HT1080 (cell line): ENCODE results near the gene MAPK14. TPM values are rescaled to one million over a fixed set of nuclear protein-coding genes. Genes with fewer than 3 reads are reported as not detected.

Source experiments
- DNase-seq: peaks from one replicate; pipeline ENCODE4 v3.0.0-alpha.2; 2015; ENCODE audit warnings: low read depth
- total RNA-seq: library from RNA; depleted of rRNA; stranded (reverse); fragments of >200 nt; shearing (Covaris generic); gene quantifications from 2 replicates; pipeline ENCODE4 v1.2.3, GENCODE V29; 2014

MAPK14 gene
- total RNA-seq, 1 experiment from 2014 or later, result 31.3 TPM

GRCh38 chr6:36035225-36035624, 7.6 kb downstream of the MAPK14 start:
- no peak for DNase-seq

GRCh38 chr6:36038120-36038876, 10.7 kb downstream of the MAPK14 start:
- no peak for DNase-seq

GRCh38 chr6:36039112-36039511, 11.5 kb downstream of the MAPK14 start:
- DNase-seq, result no peak

GRCh38 chr6:36040958-36041357, 13.3 kb downstream of the MAPK14 start:
- no peak for DNase-seq

- DNase-seq, result no peak
These were observed 15.1 kb downstream of the MAPK14 start for GRCh38 chr6:36042618-36043260.

GRCh38 chr6:36049582-36049981, 22.0 kb downstream of the MAPK14 start:
- DNase-seq, result no peak

GRCh38 chr6:36050305-36050704, 22.7 kb downstream of the MAPK14 start:
- DNase-seq, result no peak

GRCh38 chr6:36050947-36051710, 23.5 kb downstream of the MAPK14 start:
- DNase-seq, result no peak

GRCh38 chr6:36052097-36052496, 24.5 kb downstream of the MAPK14 start:
- no peak for DNase-seq

GRCh38 chr6:36053878-36054277, 26.3 kb downstream of the MAPK14 start:
- no peak for DNase-seq

- DNase-seq, result no peak
These were observed 26.8 kb downstream of the MAPK14 start for GRCh38 chr6:36054415-36054814.

- DNase-seq, result no peak
These were observed 27.3 kb downstream of the MAPK14 start for GRCh38 chr6:36054956-36055355.

- DNase-seq, result no peak
These were observed 28.6 kb downstream of the MAPK14 start for GRCh38 chr6:36056178-36056577.

GRCh38 chr6:36061236-36061635, 33.6 kb downstream of the MAPK14 start:
- DNase-seq, result no peak

- DNase-seq, result no peak
These were observed 34.6 kb downstream of the MAPK14 start for GRCh38 chr6:36062247-36062646.

GRCh38 chr6:36063318-36064060, 35.9 kb downstream of the MAPK14 start:
- no peak for DNase-seq

- DNase-seq, result no peak
These were observed 37.3 kb downstream of the MAPK14 start for GRCh38 chr6:36064770-36065396.

- DNase-seq, result no peak
These were observed 38.3 kb downstream of the MAPK14 start for GRCh38 chr6:36065916-36066315.

GRCh38 chr6:36066817-36067216, 39.2 kb downstream of the MAPK14 start:
- no peak for DNase-seq

GRCh38 chr6:36067374-36068011, 39.9 kb downstream of the MAPK14 start:
- peak; percentile 29 for DNase-seq

GRCh38 chr6:36068012-36068392, 40.4 kb downstream of the MAPK14 start:
- no peak for DNase-seq
